SU-DHL-6 (cell line): Measurements from ENCODE around the gene HDAC11.
A peak's percentile ranks its signal among the peaks of the same experiment; 100 is the strongest.
"Not testable (repeated sequence)": the region's sequence is repeated elsewhere in the genome, so short reads cannot be mapped to it uniquely, and the experiment has no call there.

Experiments used
- H2AFZ ChIP-seq: fragments of 200-600 bp; sonication (generic); 2 replicates; pipeline ENCODE4 v1.6.1; 2014; ENCODE audit warnings: low read depth, mild to moderate bottlenecking, moderate library complexity, mixed read lengths, antibody characterized with exemption, low read length; ENCODE audit not compliant: severe bottlenecking
- H3F3A ChIP-seq: fragments of 200-600 bp; shearing (Covaris generic); 2 replicates; pipeline ENCODE4 v1.6.0; 2016; ENCODE audit warnings: antibody characterized with exemption, mild to moderate bottlenecking; ENCODE audit not compliant: insufficient read depth
- H3K27ac ChIP-seq: fragments of 200-600 bp; sonication (generic); 2 replicates; pipeline ENCODE4 v1.5.1; 2016; ENCODE audit warnings: low read depth, mild to moderate bottlenecking, low read length, moderate library complexity, mixed read lengths
- H3K27me3 ChIP-seq: fragments of 200-600 bp; sonication (generic), shearing (Covaris generic); 2 replicates; pipeline ENCODE4 v1.6.0; 2014; ENCODE audit warnings: mild to moderate bottlenecking, low read length
- H3K36me3 ChIP-seq: fragments of 200-600 bp; sonication (generic); 2 replicates; pipeline ENCODE4 v1.6.1; 2014; ENCODE audit warnings: mild to moderate bottlenecking, low read length, mixed read lengths
- H3K4me2 ChIP-seq: fragments of 300-600, 200-600 bp; shearing (Covaris generic), sonication (generic); 2 replicates; pipeline ENCODE4 v1.6.0; 2014; ENCODE audit warnings: low read length, low read depth, mild to moderate bottlenecking; ENCODE audit not compliant: poor library complexity, severe bottlenecking
- H3K4me3 ChIP-seq: fragments of 200-600 bp; sonication (generic); 2 replicates; pipeline ENCODE4 v1.5.1; 2014; ENCODE audit warnings: antibody characterized with exemption, low read length, mild to moderate bottlenecking, mixed read lengths; ENCODE audit not compliant: insufficient read depth, poor library complexity, severe bottlenecking
- H3K79me2 ChIP-seq: fragments of 200-600 bp; sonication (generic); 2 replicates; pipeline ENCODE4 v1.6.1; 2014; ENCODE audit warnings: mild to moderate bottlenecking, low read length, moderate library complexity; ENCODE audit not compliant: insufficient read depth
- H3K9ac ChIP-seq: fragments of 200-600 bp; sonication (generic); 2 replicates; pipeline ENCODE4 v1.7.0; 2014; ENCODE audit warnings: mild to moderate bottlenecking, low read length
- H3K9me2 ChIP-seq: fragments of 200-600 bp; sonication (generic); replicated peaks from 2 replicates; pipeline ENCODE4 v1.6.1; 2014; ENCODE audit warnings: low read length; ENCODE audit not compliant: insufficient read depth
- H3K9me3 ChIP-seq: fragments of 200-600 bp; sonication (generic); 2 replicates; pipeline ENCODE4 v1.6.1; 2014; ENCODE audit warnings: low read length, mixed read lengths; ENCODE audit not compliant: insufficient read depth
- H4K20me1 ChIP-seq: fragments of 200-600 bp; sonication (generic); 2 replicates; pipeline ENCODE4 v1.6.1; 2014; ENCODE audit warnings: low read depth, mild to moderate bottlenecking, antibody characterized with exemption, low read length, moderate library complexity, mixed read lengths
- CTCF ChIP-seq: fragments of 200-600 bp; sonication (generic); IDR thresholded peaks from one replicate; pipeline ENCODE4 v1.5.1; 2017; ENCODE audit warnings: antibody characterized with exemption, mild to moderate bottlenecking, low read length, moderate library complexity; ENCODE audit not compliant: insufficient read depth, poor library complexity, severe bottlenecking
- EZH2phosphoT487 ChIP-seq: fragments of 200-600 bp; sonication (generic), shearing (Covaris generic); conservative IDR thresholded peaks from 2 replicates; pipeline ENCODE4 v1.6.1; 2018; ENCODE audit warnings: mild to moderate bottlenecking, antibody characterized with exemption, low read length, moderate library complexity, mixed read lengths

Gene HDAC11

GRCh38 chr3:13440204-13440817 is 39.8 kb upstream of the HDAC11 start:
- H3K9me2 ChIP-seq: no peaks in the 10 kb centered on the region
- H3K27ac ChIP-seq: no peak overlapping the region
- H3K9me3 ChIP-seq: no peaks in the 10 kb centered on the region
- H3K79me2 ChIP-seq: no peaks in the 10 kb centered on the region
- no peaks in the 10 kb centered on the region for H3K27me3 ChIP-seq
- no peaks in the 10 kb centered on the region for H4K20me1 ChIP-seq
- H3F3A ChIP-seq: no peaks in the 10 kb centered on the region
- H3K4me2 ChIP-seq: no peak overlapping the region
- H3K4me3 ChIP-seq: no peak overlapping the region
- H3K36me3 ChIP-seq: no peaks in the 10 kb centered on the region
- H2AFZ ChIP-seq: no peak overlapping the region
- TF ChIP-seq EZH2phosphoT487 (no peak), CTCF (no peak)
- no peak overlapping the region for H3K9ac ChIP-seq

- H3F3A ChIP-seq, H3K27ac ChIP-seq, H2AFZ ChIP-seq, H3K27me3 ChIP-seq, H3K36me3 ChIP-seq, H3K4me2 ChIP-seq, H3K9ac ChIP-seq, H3K4me3 ChIP-seq, H3K79me2 ChIP-seq, H4K20me1 ChIP-seq, H3K9me2 ChIP-seq, H3K9me3 ChIP-seq: not testable (repeated sequence)
Measured at GRCh38 chr3:13442882-13443281, 37.2 kb upstream of the HDAC11 start.

- no peaks in the 10 kb centered on the region for H3K79me2 ChIP-seq
- no peak overlapping the region for H3K27ac ChIP-seq
- H3K9ac ChIP-seq: peak overlapping the region; percentile 29
- no peaks in the 10 kb centered on the region for H3K9me2 ChIP-seq
- H4K20me1 ChIP-seq: no peaks in the 10 kb centered on the region
- peak overlapping the region; percentile 24 for H3K4me3 ChIP-seq
- H3K9me3 ChIP-seq: no peaks in the 10 kb centered on the region
- peak overlapping the region; percentile 49 for H3K4me2 ChIP-seq
- 0 out of 2 replicates have a peak, but pooled peaks cover 4% of the 10 kb centered on the region for H3F3A ChIP-seq
- no peaks in the 10 kb centered on the region for H3K36me3 ChIP-seq
- TF ChIP-seq EZH2phosphoT487 (no peak), CTCF (no peak)
- H2AFZ ChIP-seq: peak overlapping the region; percentile 29
- no peaks in the 10 kb centered on the region for H3K27me3 ChIP-seq
Measured at GRCh38 chr3:13451301-13451673, 28.8 kb upstream of the HDAC11 start.

GRCh38 chr3:13452490-13453335 is 27.4 kb upstream of the HDAC11 start:
- no peak overlapping the region for H3K4me3 ChIP-seq
- H3K9me2 ChIP-seq: no peaks in the 10 kb centered on the region
- H3K9ac ChIP-seq: peak overlapping the region; percentile 29; the same call in 1 of the 2 replicates
- H2AFZ ChIP-seq: peak overlapping the region; percentile 29
- H4K20me1 ChIP-seq: no peaks in the 10 kb centered on the region
- peak overlapping the region; percentile 49 for H3K4me2 ChIP-seq
- no peaks in the 10 kb centered on the region for H3K36me3 ChIP-seq
- 0 out of 2 replicates have a peak, but pooled peaks cover 4% of the 10 kb centered on the region for H3F3A ChIP-seq
- no peaks in the 10 kb centered on the region for H3K79me2 ChIP-seq
- no peaks in the 10 kb centered on the region for H3K27me3 ChIP-seq
- peak; percentile 53 for TF ChIP-seq CTCF
- no peak for TF ChIP-seq EZH2phosphoT487
- peak overlapping the region; percentile 48 for H3K27ac ChIP-seq
- no peaks in the 10 kb centered on the region for H3K9me3 ChIP-seq
